ENCODE results near the gene SPAG6. TPM values are rescaled to one million over a fixed set of nuclear protein-coding genes. Genes with fewer than 3 reads are reported as not detected.
"Not testable (repeated sequence)": the region's sequence is repeated elsewhere in the genome, so short reads cannot be mapped to it uniquely, and the experiment has no call there.

SPAG6 gene
- total and polyA plus RNA-seq, 8 donors, result 0.08 to 1.3 (median 0.41) TPM; not detected in 1

GRCh38 chr10:22389856-22390589 is 44.7 kb downstream of the SPAG6 start:
- DNase-seq (no peak), FAIRE-seq (no peak), ATAC-seq (no peak)
- Histone ChIP-seq H3K9me3 (no peaks in the 10 kb centered on the region), H3K27ac (no peak overlapping the region), H3K4me3 (no peak overlapping the region), H3K27me3 (no peaks in the 10 kb centered on the region), H3K36me3 (no peaks in the 10 kb centered on the region), H3K4me1 (no peaks in the 10 kb centered on the region)
- WGBS, 2 donors, result 62 to 64% methylated on average over 6 of the region's 6 CpGs
- no peak for TF ChIP-seq CTCF (IDR thresholded peaks at IDR 0.05)
- intact Hi-C loops (cut with DNase I), result no loop called here

- peaks cover 0 to 3% (median 0%) of the 10 kb centered on the region in 4 donors for H3K27me3 ChIP-seq
- no peak for TF ChIP-seq CTCF (IDR thresholded peaks at IDR 0.05)
- DNase-seq (no peak), ATAC-seq (no peak), FAIRE-seq (no peak)
- WGBS, 2 donors, result 92 to 93% methylated on average over 5 of the region's 5 CpGs
- H3K9me3 ChIP-seq, result no peaks in the 10 kb centered on the region
- H3K36me3 ChIP-seq, result no peaks in the 10 kb centered on the region
- no peak overlapping the region for H3K27ac ChIP-seq
- H3K4me3 ChIP-seq, result no peak overlapping the region
- H3K4me1 ChIP-seq, result no peaks in the 10 kb centered on the region
- intact Hi-C loops (cut with DNase I), result no loop called here
Observed at GRCh38 chr10:22391600-22391999, 46.3 kb downstream of the SPAG6 start.

GRCh38 chr10:22396195-22396594 is 50.9 kb downstream of the SPAG6 start:
- WGBS, 2 donors, result 23 to 36% methylated on average over 2 of the region's 2 CpGs
- not testable (repeated sequence) for ATAC-seq, H3K4me1 ChIP-seq

GRCh38 chr10:22406916-22407315 is 61.6 kb downstream of the SPAG6 start:
- H3K36me3 ChIP-seq; intact Hi-C loops (cut with DNase I); H3K9me3 ChIP-seq; FAIRE-seq; H3K4me3 ChIP-seq; DNase-seq; ATAC-seq; H3K27me3 ChIP-seq; H3K27ac ChIP-seq; H3K4me1 ChIP-seq: not testable (repeated sequence)
- 58 to 92% methylated on average over 1 of the region's 5 CpGs for WGBS, 2 donors

More at GRCh38 chr10:22396195-22396594, 50.9 kb downstream of the SPAG6 start:
- H3K27ac ChIP-seq; FAIRE-seq; H3K4me3 ChIP-seq; H3K9me3 ChIP-seq; H3K36me3 ChIP-seq; intact Hi-C loops (cut with DNase I); H3K27me3 ChIP-seq; DNase-seq: not testable (repeated sequence)

GRCh38 chr10:22410394-22410793 is 65.1 kb downstream of the SPAG6 start:
- no peaks in the 10 kb centered on the region for H3K4me1 ChIP-seq
- H3K27ac ChIP-seq, result no peak overlapping the region
- no peak overlapping the region for H3K4me3 ChIP-seq
- ATAC-seq (no peak), DNase-seq (no peak), FAIRE-seq (no peak)
- H3K27me3 ChIP-seq, result no peaks in the 10 kb centered on the region
- 50 to 62% methylated on average over 1 of the region's 1 CpG for whole genome bisulfite sequencing, 2 donors
- H3K36me3 ChIP-seq, result no peaks in the 10 kb centered on the region
- no peak for TF ChIP-seq CTCF (IDR thresholded peaks at IDR 0.05)
- no peaks in the 10 kb centered on the region for H3K9me3 ChIP-seq
- intact Hi-C loops (cut with DNase I), result no loop called here

GRCh38 chr10:22410846-22411245 is 65.5 kb downstream of the SPAG6 start:
- intact Hi-C loops (cut with DNase I), result no loop called here
- no peak for TF ChIP-seq CTCF (IDR thresholded peaks at IDR 0.05)
- 70 to 72% methylated on average over 5 of the region's 5 CpGs for WGBS, 2 donors

More at GRCh38 chr10:22410846-22411245, 65.5 kb downstream of the SPAG6 start:
- Histone ChIP-seq H3K36me3 (no peaks in the 10 kb centered on the region), H3K4me1 (no peaks in the 10 kb centered on the region), H3K9me3 (no peaks in the 10 kb centered on the region), H3K4me3 (no peak overlapping the region), H3K27me3 (no peaks in the 10 kb centered on the region), H3K27ac (no peak overlapping the region)
- no peak for FAIRE-seq
- no peak for DNase-seq
- no peak for ATAC-seq

Data from pancreas (tissue), 10 donors.